AG08395 (cell line): ENCODE results near the gene LRRC49.
"Not testable (repeated sequence)": the region's sequence is repeated elsewhere in the genome, so short reads cannot be mapped to it uniquely, and the experiment has no call there.

Experiments used
- DNase-seq: peaks from one replicate; pipeline ENCODE4 v3.0.0; 2012; ENCODE audit warnings: mixed read lengths, low spot score

LRRC49 gene

GRCh38 chr15:70974004-70974832, 81.6 kb downstream of the LRRC49 start:
- peak; percentile 40 for DNase-seq

GRCh38 chr15:70976851-70977250, 84.2 kb downstream of the LRRC49 start:
- DNase-seq, result no peak

- DNase-seq, result no peak
These were observed 102.9 kb downstream of the LRRC49 start for GRCh38 chr15:70995383-70995970.

- DNase-seq, result no peak
These were observed 105.7 kb downstream of the LRRC49 start for GRCh38 chr15:70998319-70998718.

- no peak for DNase-seq
These were observed 109.7 kb downstream of the LRRC49 start for GRCh38 chr15:71002316-71002715.

- DNase-seq, result peak; percentile 30
These were observed 110.7 kb downstream of the LRRC49 start for GRCh38 chr15:71003319-71003718.

- not testable (repeated sequence) for DNase-seq
These were observed 111.9 kb downstream of the LRRC49 start for GRCh38 chr15:71004506-71004905.

GRCh38 chr15:71005895-71006294, 113.3 kb downstream of the LRRC49 start:
- no peak for DNase-seq

- no peak for DNase-seq
These were observed 115.7 kb downstream of the LRRC49 start for GRCh38 chr15:71008250-71008870.

GRCh38 chr15:71010472-71010871, 117.8 kb downstream of the LRRC49 start:
- DNase-seq, result no peak

GRCh38 chr15:71010997-71011396, 118.4 kb downstream of the LRRC49 start:
- DNase-seq, result no peak

GRCh38 chr15:71011503-71012155, 119.0 kb downstream of the LRRC49 start:
- peak; percentile 66 for DNase-seq

- DNase-seq, result no peak
These were observed 120.8 kb downstream of the LRRC49 start for GRCh38 chr15:71013446-71013845.

GRCh38 chr15:71015342-71015741, 122.7 kb downstream of the LRRC49 start:
- DNase-seq, result no peak

GRCh38 chr15:71031232-71031631, 138.6 kb downstream of the LRRC49 start:
- not testable (repeated sequence) for DNase-seq

GRCh38 chr15:71035478-71035877, 142.9 kb downstream of the LRRC49 start:
- DNase-seq, result not testable (repeated sequence)

- no peak for DNase-seq
These were observed 149.8 kb downstream of the LRRC49 start for GRCh38 chr15:71042356-71042922.

- no peak for DNase-seq
These were observed 150.7 kb downstream of the LRRC49 start for GRCh38 chr15:71043373-71043772.

GRCh38 chr15:71044006-71044405, 151.4 kb downstream of the LRRC49 start:
- DNase-seq, result no peak

GRCh38 chr15:71046146-71046545, 153.5 kb downstream of the LRRC49 start:
- DNase-seq, result not testable (repeated sequence)

- DNase-seq, result peak; percentile 77
These were observed 156.5 kb downstream of the LRRC49 start for GRCh38 chr15:71048913-71049675.
